Nephron (organoid): ENCODE results near the gene RANBP17.

ENCODE experiments used
- H3K27ac Mint-ChIP-seq, 3 experiments: 2 replicates each; pipeline ENCODE4 v1.8.0; 2020; ENCODE audit warnings: mixed read lengths in 3 of 3, mild to moderate bottlenecking in 2 of 3, moderate library complexity in 1 of 3
- H3K27me3 Mint-ChIP-seq: 2 replicates; pipeline ENCODE4 v1.8.0; 2021; ENCODE audit warnings: low read depth, mild to moderate bottlenecking, moderate library complexity, mixed read lengths
- H3K36me3 Mint-ChIP-seq: 2 replicates; pipeline ENCODE4 v1.8.0; 2020; ENCODE audit warnings: low read depth, mixed read lengths
- H3K4me1 Mint-ChIP-seq: 2 replicates; pipeline ENCODE4 v1.8.0; 2020; ENCODE audit warnings: mixed read lengths
- H3K4me3 Mint-ChIP-seq, 3 experiments: 2 replicates each; pipeline ENCODE4 v1.8.0; 2020; ENCODE audit warnings: mild to moderate bottlenecking in 3 of 3, mixed read lengths in 3 of 3, moderate library complexity in 2 of 3
- H3K9me3 Mint-ChIP-seq: 2 replicates; pipeline ENCODE4 v1.8.0; 2020; ENCODE audit warnings: mixed read lengths
- CTCF ChIP-seq, 3 experiments: fragments of 200-600 bp; sonication (generic); IDR thresholded peaks; one replicate each; pipeline ENCODE4 v1.5.0; 2021; ENCODE audit warnings: antibody characterized with exemption in 3 of 3; ENCODE audit not compliant: unreplicated experiment in 3 of 3

Gene RANBP17

GRCh38 chr5:170986598-170986997 lies 124.8 kb downstream of the RANBP17 start:
- Mint-ChIP-seq H3K27me3 (no peaks in the 10 kb centered on the region), H3K4me3 (no peak overlapping the region), H3K36me3 (peaks cover 10% of the 10 kb centered on the region), H3K9me3 (peaks cover 4% of the 10 kb centered on the region), H3K27ac (no peak overlapping the region), H3K4me1 (no peaks in the 10 kb centered on the region)
- peak; percentile 19 to 45 (median 25) for TF ChIP-seq CTCF (IDR thresholded peaks at IDR 0.05; ENCODE audit: unreplicated experiment in 3 of 3)

GRCh38 chr5:170993476-170993875 lies 131.7 kb downstream of the RANBP17 start:
- no peak for TF ChIP-seq CTCF (IDR thresholded peaks at IDR 0.05; ENCODE audit: unreplicated experiment in 3 of 3)
- Mint-ChIP-seq H3K27ac (no peak overlapping the region), H3K4me1 (no peaks in the 10 kb centered on the region), H3K4me3 (no peak overlapping the region), H3K36me3 (no peaks in the 10 kb centered on the region), H3K9me3 (no peaks in the 10 kb centered on the region), H3K27me3 (no peaks in the 10 kb centered on the region)

- peaks cover 14% of the 10 kb centered on the region for H3K9me3 Mint-ChIP-seq
Observed at GRCh38 chr5:171010086-171010485, 148.3 kb downstream of the RANBP17 start.

GRCh38 chr5:171010816-171011215 lies 149.0 kb downstream of the RANBP17 start:
- TF ChIP-seq CTCF (IDR thresholded peaks at IDR 0.05; ENCODE audit: unreplicated experiment in 3 of 3) = no peak
- Mint-ChIP-seq H3K4me3 (no peak overlapping the region), H3K4me1 (no peaks in the 10 kb centered on the region), H3K27ac (no peak overlapping the region), H3K36me3 (peaks cover 7% of the 10 kb centered on the region), H3K27me3 (no peaks in the 10 kb centered on the region), H3K9me3 (peaks cover 14% of the 10 kb centered on the region)

More at GRCh38 chr5:171010086-171010485, 148.3 kb downstream of the RANBP17 start:
- H3K4me3 Mint-ChIP-seq = no peak overlapping the region
- no peak for TF ChIP-seq CTCF (IDR thresholded peaks at IDR 0.05; ENCODE audit: unreplicated experiment in 3 of 3)
- H3K4me1 Mint-ChIP-seq = no peaks in the 10 kb centered on the region
- peaks cover 7% of the 10 kb centered on the region for H3K36me3 Mint-ChIP-seq
- H3K27me3 Mint-ChIP-seq = no peaks in the 10 kb centered on the region
- no peak overlapping the region for H3K27ac Mint-ChIP-seq

GRCh38 chr5:171023508-171023907 lies 161.7 kb downstream of the RANBP17 start:
- Mint-ChIP-seq H3K27me3 (no peaks in the 10 kb centered on the region), H3K4me3 (no peak overlapping the region), H3K36me3 (peaks cover 26% of the 10 kb centered on the region), H3K27ac (no peak overlapping the region), H3K9me3 (peaks cover 21% of the 10 kb centered on the region), H3K4me1 (no peaks in the 10 kb centered on the region)
- no peak for TF ChIP-seq CTCF (IDR thresholded peaks at IDR 0.05; ENCODE audit: unreplicated experiment in 3 of 3)

- Mint-ChIP-seq H3K36me3 (peaks cover 26% of the 10 kb centered on the region), H3K9me3 (peaks cover 21% of the 10 kb centered on the region), H3K27ac (no peak overlapping the region), H3K27me3 (no peaks in the 10 kb centered on the region), H3K4me3 (no peak overlapping the region), H3K4me1 (no peaks in the 10 kb centered on the region)
- no peak for TF ChIP-seq CTCF (IDR thresholded peaks at IDR 0.05; ENCODE audit: unreplicated experiment in 3 of 3)
Observed at GRCh38 chr5:171024084-171024483, 162.3 kb downstream of the RANBP17 start.
